Neural crest cell (in vitro differentiated cells): ENCODE data around the gene E2F1. TPM values are rescaled to one million over a fixed set of nuclear protein-coding genes. Genes with fewer than 3 reads are reported as not detected.

ENCODE experiments used
- DNase-seq: peaks from one replicate; pipeline ENCODE4 v3.0.0; 2021; ENCODE audit warnings: low read depth, mixed read lengths, low spot score
- H3K27ac Mint-ChIP-seq: one replicate; pipeline ENCODE4 v1.8.0; 2021; ENCODE audit warnings: mild to moderate bottlenecking, mixed read lengths; ENCODE audit not compliant: unreplicated experiment
- H3K27me3 Mint-ChIP-seq: 2 replicates; pipeline ENCODE4 v1.8.0; 2021; ENCODE audit warnings: low read depth, mild to moderate bottlenecking, mixed read lengths
- H3K36me3 Mint-ChIP-seq: 2 replicates; pipeline ENCODE4 v1.8.0; 2021; ENCODE audit warnings: low read depth, mild to moderate bottlenecking, mixed read lengths
- H3K4me1 Mint-ChIP-seq: 2 replicates; pipeline ENCODE4 v1.8.0; 2021; ENCODE audit warnings: mixed read lengths
- H3K4me3 Mint-ChIP-seq: one replicate; pipeline ENCODE4 v1.8.0; 2021; ENCODE audit warnings: mild to moderate bottlenecking, mixed read lengths
- H3K9me3 Mint-ChIP-seq: 2 replicates; pipeline ENCODE4 v1.8.0; 2021; ENCODE audit warnings: mixed read lengths
- total RNA-seq: library from RNA; stranded (reverse); gene quantifications from 2 replicates; pipeline ENCODE4 v1.2.1, GENCODE V29; 2021
- TF ChIP-seq, protein P1 (sequence below): fragments of 200-600 bp; sonication (generic); conservative IDR thresholded peaks from 2 replicates; pipeline ENCODE4 v1.5.0; 2021; ENCODE audit warnings: antibody characterized with exemption, mild to moderate bottlenecking

E2F1 gene
- total RNA-seq, 1 donor from 2014 or later: 94.9 TPM

DNA sequence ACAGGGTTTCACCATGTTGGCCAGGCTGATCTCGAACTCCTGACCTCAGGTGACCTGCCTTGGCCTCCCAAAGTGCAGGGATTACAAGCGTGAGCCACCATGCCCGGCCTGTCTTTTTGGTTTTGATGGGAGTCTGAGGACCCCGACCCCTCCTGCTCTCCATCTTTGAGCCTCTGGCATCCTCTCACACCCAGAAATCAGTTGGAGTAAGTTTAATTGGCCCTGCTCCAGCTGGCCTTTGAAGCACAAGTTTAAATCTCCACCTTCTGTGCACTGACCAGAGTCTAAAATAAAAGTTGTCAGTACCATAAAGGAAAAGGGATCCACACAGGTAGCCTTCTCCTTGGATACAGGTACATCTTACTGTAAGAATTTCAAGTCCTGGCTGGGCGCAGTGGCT, 40.0 kb downstream of the E2F1 start:
- H3K27ac Mint-ChIP-seq: no peak overlapping the region
- H3K4me3 Mint-ChIP-seq: no peak overlapping the region
- DNase-seq: no peak
- TF ChIP-seq, protein P1, sequence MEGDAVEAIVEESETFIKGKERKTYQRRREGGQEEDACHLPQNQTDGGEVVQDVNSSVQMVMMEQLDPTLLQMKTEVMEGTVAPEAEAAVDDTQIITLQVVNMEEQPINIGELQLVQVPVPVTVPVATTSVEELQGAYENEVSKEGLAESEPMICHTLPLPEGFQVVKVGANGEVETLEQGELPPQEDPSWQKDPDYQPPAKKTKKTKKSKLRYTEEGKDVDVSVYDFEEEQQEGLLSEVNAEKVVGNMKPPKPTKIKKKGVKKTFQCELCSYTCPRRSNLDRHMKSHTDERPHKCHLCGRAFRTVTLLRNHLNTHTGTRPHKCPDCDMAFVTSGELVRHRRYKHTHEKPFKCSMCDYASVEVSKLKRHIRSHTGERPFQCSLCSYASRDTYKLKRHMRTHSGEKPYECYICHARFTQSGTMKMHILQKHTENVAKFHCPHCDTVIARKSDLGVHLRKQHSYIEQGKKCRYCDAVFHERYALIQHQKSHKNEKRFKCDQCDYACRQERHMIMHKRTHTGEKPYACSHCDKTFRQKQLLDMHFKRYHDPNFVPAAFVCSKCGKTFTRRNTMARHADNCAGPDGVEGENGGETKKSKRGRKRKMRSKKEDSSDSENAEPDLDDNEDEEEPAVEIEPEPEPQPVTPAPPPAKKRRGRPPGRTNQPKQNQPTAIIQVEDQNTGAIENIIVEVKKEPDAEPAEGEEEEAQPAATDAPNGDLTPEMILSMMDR: no peak
- H3K27me3 Mint-ChIP-seq: no peaks in the 10 kb centered on the region
- peaks cover 11% of the 10 kb centered on the region for H3K36me3 Mint-ChIP-seq
- peaks cover 13% of the 10 kb centered on the region for H3K4me1 Mint-ChIP-seq
- H3K9me3 Mint-ChIP-seq: no peaks in the 10 kb centered on the region

DNA sequence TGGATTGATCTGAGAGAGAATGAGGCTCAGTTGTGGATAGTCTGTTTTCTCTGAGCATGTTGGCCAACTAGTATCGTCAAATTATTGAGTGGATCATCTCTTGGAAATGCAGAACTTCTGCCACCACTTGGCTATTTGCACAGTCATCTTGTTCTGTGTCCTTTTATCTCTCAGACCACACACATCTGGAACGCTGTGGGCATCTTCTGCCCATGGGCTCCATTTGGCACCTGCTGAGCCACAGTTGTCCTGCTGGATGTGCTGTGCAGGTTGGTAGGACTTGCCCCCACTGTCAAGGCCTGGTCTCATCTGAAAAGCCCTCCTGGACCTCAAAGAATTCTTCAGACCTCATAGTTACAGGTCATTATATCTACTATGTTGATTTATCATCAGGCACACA, 40.8 kb downstream of the E2F1 start:
- Mint-ChIP-seq H3K4me3 (no peak overlapping the region), H3K9me3 (no peaks in the 10 kb centered on the region), H3K27ac (no peak overlapping the region), H3K27me3 (no peaks in the 10 kb centered on the region), H3K36me3 (peaks cover 14% of the 10 kb centered on the region), H3K4me1 (peaks cover 12% of the 10 kb centered on the region)
- DNase-seq: no peak
- TF ChIP-seq, protein P1: no peak

DNA sequence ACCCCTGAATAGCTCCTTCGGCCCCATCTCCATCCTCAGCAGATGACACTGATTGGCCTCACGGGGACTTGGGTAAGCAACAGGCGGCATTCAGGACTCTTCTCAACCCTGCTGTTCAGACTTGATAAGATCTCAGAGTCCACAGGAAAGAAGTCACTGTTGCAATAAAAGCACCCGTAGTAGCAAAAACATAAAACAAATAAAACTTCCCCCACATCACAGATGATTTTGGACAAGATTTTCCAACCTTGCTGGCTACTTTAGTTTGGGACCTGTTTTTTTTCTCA, 41.2 kb downstream of the E2F1 start:
- H3K4me1 Mint-ChIP-seq: peaks cover 12% of the 10 kb centered on the region
- TF ChIP-seq, protein P1: no peak

DNA sequence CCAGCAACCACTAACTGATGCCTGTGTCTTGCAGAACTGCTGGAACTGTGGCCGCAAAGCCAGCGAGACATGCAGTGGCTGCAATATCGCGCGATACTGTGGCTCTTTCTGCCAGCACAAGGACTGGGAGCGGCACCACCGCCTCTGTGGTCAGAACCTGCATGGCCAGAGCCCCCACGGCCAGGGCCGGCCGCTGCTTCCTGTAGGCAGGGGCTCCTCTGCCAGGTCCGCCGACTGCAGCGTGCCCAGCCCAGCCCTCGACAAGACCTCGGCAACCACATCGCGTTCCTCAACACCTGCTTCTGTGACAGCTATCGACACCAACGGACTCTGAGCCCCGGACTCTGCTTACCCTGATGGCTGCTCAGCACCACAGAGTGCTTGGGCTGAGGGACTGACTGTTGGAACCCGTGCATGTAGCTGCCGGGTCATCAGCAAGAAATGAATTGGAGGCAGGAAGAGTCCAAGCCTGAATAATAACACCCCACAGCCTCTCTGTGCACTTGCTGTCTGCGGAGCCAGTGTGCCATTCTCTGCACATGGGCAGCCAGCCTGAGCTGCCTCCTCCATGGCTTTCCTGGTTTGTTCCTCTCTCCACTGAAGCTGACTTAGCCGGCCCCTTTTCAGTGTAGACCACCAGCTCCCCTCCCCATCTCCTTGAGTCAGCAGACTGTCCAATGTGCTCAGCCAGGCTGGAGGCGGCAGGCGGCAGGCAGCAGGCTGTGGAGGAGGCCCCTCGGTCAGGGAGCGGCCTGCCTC, 41.7 kb downstream of the E2F1 start:
- Mint-ChIP-seq H3K27me3 (no peaks in the 10 kb centered on the region), H3K4me3 (no peak overlapping the region), H3K9me3 (no peaks in the 10 kb centered on the region), H3K4me1 (peaks cover 8% of the 10 kb centered on the region), H3K36me3 (peaks cover 16% of the 10 kb centered on the region), H3K27ac (no peak overlapping the region)
- TF ChIP-seq, protein P1: no peak
- no peak for DNase-seq

More for the DNA sequence above, 41.2 kb downstream of the E2F1 start:
- Mint-ChIP-seq H3K36me3 (peaks cover 14% of the 10 kb centered on the region), H3K4me3 (no peak overlapping the region), H3K27ac (no peak overlapping the region), H3K9me3 (no peaks in the 10 kb centered on the region), H3K27me3 (no peaks in the 10 kb centered on the region)
- no peak for DNase-seq

DNA sequence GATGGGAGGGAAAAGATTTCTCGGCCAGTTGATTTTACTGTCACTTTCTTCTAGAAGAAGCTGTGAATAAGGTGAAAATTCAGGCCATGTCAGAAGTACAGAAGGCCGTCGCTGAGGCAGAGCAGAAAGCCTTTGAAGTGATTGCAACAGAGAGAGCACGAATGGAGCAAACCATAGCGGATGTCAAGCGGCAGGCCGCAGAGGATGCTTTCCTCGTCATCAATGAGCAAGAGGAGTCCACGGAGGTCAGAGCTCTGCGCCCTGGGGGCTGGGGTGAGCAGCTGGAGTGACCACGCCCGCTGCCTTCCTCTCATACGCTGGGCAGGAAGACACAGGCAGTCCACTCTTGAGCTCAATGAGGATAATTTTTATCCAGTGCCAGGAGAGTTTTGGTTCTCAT, 45.9 kb downstream of the E2F1 start:
- DNase-seq: no peak

More for the DNA sequence above, 45.9 kb downstream of the E2F1 start:
- TF ChIP-seq, protein P1: no peak
- Mint-ChIP-seq H3K4me1 (no peaks in the 10 kb centered on the region), H3K27me3 (no peaks in the 10 kb centered on the region), H3K4me3 (no peak overlapping the region), H3K27ac (no peak overlapping the region), H3K9me3 (no peaks in the 10 kb centered on the region), H3K36me3 (peaks cover 15% of the 10 kb centered on the region)
